OCI-LY7 (cell line): ENCODE results near the gene KIAA0232.

ENCODE experiments used
- EZH2phosphoT487 ChIP-seq: fragments of 200-600 bp; sonication (generic); IDR thresholded peaks from 2 replicates; pipeline ENCODE4 v1.6.1; 2018; ENCODE audit warnings: low read depth, borderline replicate concordance, mild to moderate bottlenecking, mixed run types, antibody characterized with exemption, low read length, moderate library complexity, mixed read lengths
- TF ChIP-seq, protein P1 (sequence below): fragments of 200-600 bp; sonication (generic); conservative IDR thresholded peaks from 2 replicates; pipeline ENCODE4 v1.5.1; 2014; ENCODE audit warnings: mild to moderate bottlenecking, antibody characterized with exemption, low read length, moderate library complexity, mixed read lengths

DNA sequence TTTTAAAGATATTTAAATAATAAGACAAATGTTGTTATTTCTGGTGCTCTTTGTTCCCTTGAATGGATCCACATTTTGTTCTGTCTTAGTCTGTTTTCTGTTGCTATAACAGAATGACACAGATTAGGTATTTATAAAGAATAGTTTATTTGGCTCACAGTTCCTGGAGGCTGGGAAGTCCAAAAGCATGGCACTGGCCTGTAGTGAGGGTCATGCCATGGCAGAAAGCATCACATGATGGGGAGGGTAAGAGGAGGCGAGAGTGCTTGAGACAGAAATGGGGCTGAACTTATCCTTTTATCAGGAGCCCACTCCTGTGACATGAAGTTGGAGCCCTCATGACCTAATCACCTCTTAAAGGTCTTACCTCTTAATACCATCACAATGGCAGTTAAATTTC is 38.2 kb downstream of the KIAA0232 start:
- TF ChIP-seq, protein P1, sequence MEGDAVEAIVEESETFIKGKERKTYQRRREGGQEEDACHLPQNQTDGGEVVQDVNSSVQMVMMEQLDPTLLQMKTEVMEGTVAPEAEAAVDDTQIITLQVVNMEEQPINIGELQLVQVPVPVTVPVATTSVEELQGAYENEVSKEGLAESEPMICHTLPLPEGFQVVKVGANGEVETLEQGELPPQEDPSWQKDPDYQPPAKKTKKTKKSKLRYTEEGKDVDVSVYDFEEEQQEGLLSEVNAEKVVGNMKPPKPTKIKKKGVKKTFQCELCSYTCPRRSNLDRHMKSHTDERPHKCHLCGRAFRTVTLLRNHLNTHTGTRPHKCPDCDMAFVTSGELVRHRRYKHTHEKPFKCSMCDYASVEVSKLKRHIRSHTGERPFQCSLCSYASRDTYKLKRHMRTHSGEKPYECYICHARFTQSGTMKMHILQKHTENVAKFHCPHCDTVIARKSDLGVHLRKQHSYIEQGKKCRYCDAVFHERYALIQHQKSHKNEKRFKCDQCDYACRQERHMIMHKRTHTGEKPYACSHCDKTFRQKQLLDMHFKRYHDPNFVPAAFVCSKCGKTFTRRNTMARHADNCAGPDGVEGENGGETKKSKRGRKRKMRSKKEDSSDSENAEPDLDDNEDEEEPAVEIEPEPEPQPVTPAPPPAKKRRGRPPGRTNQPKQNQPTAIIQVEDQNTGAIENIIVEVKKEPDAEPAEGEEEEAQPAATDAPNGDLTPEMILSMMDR = no peak
- TF ChIP-seq EZH2phosphoT487 = no peak
